Brain microvascular endothelial cell (primary cell): Measurements from ENCODE around the gene GATA3.

Experiments used
- DNase-seq: peaks from one replicate; pipeline ENCODE4 v3.0.0-alpha.2; 2020
- H3K27ac ChIP-seq: fragments of 250-450 bp; sonication (Bioruptor Pico); 2 replicates; pipeline ENCODE4 v1.5.1; 2020; ENCODE audit warnings: mild to moderate bottlenecking, moderate library complexity
- H3K27me3 ChIP-seq: fragments of 250-450 bp; sonication (Bioruptor Pico); replicated peaks from 2 replicates; pipeline ENCODE4 v1.5.1; 2020; ENCODE audit warnings: mild to moderate bottlenecking
- H3K36me3 ChIP-seq: fragments of 250-450 bp; sonication (Bioruptor Pico); replicated peaks from 2 replicates; pipeline ENCODE4 v1.5.1; 2020; ENCODE audit warnings: mild to moderate bottlenecking
- H3K4me3 ChIP-seq: 2 replicates; pipeline ENCODE4 v1.5.1; 2011; ENCODE audit warnings: low read depth, mild to moderate bottlenecking, control low read depth, low read length, moderate library complexity
- in situ Hi-C: cut with HindIII; loops from 2 replicates; pipeline ENCODE4 v1.10.0; 2017; ENCODE audit warnings: low sequenced_read_pairs, low pct_ligation_motif_present
- TF ChIP-seq, protein P1 (sequence below): IDR thresholded peaks from 2 replicates; pipeline ENCODE4 v1.5.1; 2011; ENCODE audit warnings: low read depth, mild to moderate bottlenecking, moderate library complexity, low read length, control low read depth, inconsistent platforms; ENCODE audit errors: missing control alignments

GATA3 gene

DNA sequence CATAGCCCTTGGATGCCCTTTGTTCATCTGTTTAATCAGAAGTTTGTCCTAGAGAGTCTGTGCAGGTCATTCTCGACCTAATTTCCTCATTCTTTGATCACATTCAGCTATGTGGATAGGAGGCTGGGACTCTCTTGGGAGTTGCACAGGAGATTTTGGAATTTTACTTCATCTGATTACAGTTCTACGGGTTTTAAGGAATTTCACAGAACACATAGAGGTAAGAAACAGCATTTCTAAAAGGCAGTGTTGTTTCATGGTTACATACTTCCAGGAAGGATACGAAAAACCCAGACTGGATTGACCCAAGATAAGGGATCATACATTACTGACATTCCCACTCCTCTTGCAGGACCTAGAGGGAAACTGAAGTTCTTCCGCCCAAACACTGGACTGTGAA, 45.9 kb downstream of the GATA3 start:
- DNase-seq = no peak
- Histone ChIP-seq H3K4me3 (no peak overlapping the region), H3K27me3 (no peaks in the 10 kb centered on the region), H3K27ac (no peak overlapping the region), H3K36me3 (no peaks in the 10 kb centered on the region)
- TF ChIP-seq, protein P1, sequence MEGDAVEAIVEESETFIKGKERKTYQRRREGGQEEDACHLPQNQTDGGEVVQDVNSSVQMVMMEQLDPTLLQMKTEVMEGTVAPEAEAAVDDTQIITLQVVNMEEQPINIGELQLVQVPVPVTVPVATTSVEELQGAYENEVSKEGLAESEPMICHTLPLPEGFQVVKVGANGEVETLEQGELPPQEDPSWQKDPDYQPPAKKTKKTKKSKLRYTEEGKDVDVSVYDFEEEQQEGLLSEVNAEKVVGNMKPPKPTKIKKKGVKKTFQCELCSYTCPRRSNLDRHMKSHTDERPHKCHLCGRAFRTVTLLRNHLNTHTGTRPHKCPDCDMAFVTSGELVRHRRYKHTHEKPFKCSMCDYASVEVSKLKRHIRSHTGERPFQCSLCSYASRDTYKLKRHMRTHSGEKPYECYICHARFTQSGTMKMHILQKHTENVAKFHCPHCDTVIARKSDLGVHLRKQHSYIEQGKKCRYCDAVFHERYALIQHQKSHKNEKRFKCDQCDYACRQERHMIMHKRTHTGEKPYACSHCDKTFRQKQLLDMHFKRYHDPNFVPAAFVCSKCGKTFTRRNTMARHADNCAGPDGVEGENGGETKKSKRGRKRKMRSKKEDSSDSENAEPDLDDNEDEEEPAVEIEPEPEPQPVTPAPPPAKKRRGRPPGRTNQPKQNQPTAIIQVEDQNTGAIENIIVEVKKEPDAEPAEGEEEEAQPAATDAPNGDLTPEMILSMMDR = no peak
- in situ Hi-C loops = no loop called here

DNA sequence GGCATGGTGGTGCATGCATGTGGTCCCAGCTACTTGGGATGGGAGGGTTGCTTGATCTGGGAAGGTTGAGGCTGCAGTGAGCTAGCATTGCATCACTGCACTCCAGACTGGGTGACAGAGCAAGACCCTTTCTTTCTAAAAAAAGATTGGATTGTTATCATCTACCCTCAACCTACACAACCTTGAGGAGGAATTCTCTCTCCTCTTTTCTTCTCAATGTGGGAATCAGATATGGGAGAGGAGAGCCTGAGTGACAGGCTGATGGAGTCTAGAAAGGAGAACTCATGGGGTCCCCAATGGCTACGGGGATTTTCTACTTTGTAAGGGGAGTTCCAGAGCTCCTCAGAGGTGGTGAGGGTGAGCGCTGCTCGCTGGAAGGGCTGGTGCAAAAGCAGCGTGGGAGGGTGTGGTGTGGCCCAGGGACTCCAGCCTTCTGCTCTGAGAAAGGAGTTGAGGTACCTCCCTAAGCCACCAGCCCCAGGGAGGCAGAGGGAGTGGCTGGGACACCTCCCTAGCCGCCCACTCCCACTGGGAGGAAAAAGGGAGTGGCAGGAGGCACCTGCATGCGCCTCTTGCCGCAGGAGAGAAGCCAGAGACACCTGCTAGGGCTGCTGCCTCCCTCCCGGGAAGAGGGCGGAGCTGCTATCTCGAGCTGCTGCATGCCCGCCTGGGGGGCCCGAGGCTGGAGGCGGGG, 48.4 kb downstream of the GATA3 start:
- no peaks in the 10 kb centered on the region for H3K27me3 ChIP-seq
- no peak overlapping the region for H3K27ac ChIP-seq
- no peaks in the 10 kb centered on the region for H3K36me3 ChIP-seq
- in situ Hi-C loops = no loop called here
- TF ChIP-seq, protein P1 = no peak
- DNase-seq = no peak
- H3K4me3 ChIP-seq = no peak overlapping the region

- TF ChIP-seq, protein P1 = no peak
- Histone ChIP-seq H3K4me3 (no peak overlapping the region), H3K27me3 (no peaks in the 10 kb centered on the region), H3K27ac (no peak overlapping the region), H3K36me3 (no peaks in the 10 kb centered on the region)
- no peak for DNase-seq
- in situ Hi-C loops = no loop called here
Measured at GRCh38 chr10:8103543-8103942, 49.1 kb downstream of the GATA3 start.

GRCh38 chr10:8104005-8104404, 49.5 kb downstream of the GATA3 start:
- no peak overlapping the region for H3K4me3 ChIP-seq
- no peak overlapping the region for H3K27ac ChIP-seq
- H3K36me3 ChIP-seq = no peaks in the 10 kb centered on the region
- no peak for DNase-seq
- TF ChIP-seq, protein P1 = no peak
- in situ Hi-C loops = no loop called here
- no peaks in the 10 kb centered on the region for H3K27me3 ChIP-seq

- TF ChIP-seq, protein P1 = no peak
- in situ Hi-C loops = no loop called here
- no peaks in the 10 kb centered on the region for H3K27me3 ChIP-seq
- H3K4me3 ChIP-seq = no peak overlapping the region
- no peak overlapping the region for H3K27ac ChIP-seq
- DNase-seq = no peak
- no peaks in the 10 kb centered on the region for H3K36me3 ChIP-seq
Measured at GRCh38 chr10:8104721-8105120, 50.2 kb downstream of the GATA3 start.

GRCh38 chr10:8105932-8106331, 51.4 kb downstream of the GATA3 start:
- H3K36me3 ChIP-seq = no peaks in the 10 kb centered on the region
- no peak overlapping the region for H3K4me3 ChIP-seq
- no peaks in the 10 kb centered on the region for H3K27me3 ChIP-seq
- no peak for DNase-seq
- TF ChIP-seq, protein P1 = no peak
- no peak overlapping the region for H3K27ac ChIP-seq
- in situ Hi-C loops = no loop called here
